Fibroblast of lung (primary cell): ENCODE results near the gene ENTHD1.

ENCODE experiments used
- CTCF ChIP-seq, 2 donors: IDR thresholded peaks in 1 of 2; conservative IDR thresholded peaks in 1 of 2; 1 replicate in 1 of 2; 2 replicates in 1 of 2; pipeline ENCODE4 v1.5.1; 2011 to 2012; ENCODE audit warnings: low read length in 2 of 2, control low read depth in 1 of 2, inconsistent platforms in 1 of 2, low read depth in 1 of 2, mild to moderate bottlenecking in 1 of 2
- EZH2 ChIP-seq: IDR thresholded peaks from 2 replicates; pipeline ENCODE4 v1.5.1; 2012; ENCODE audit warnings: low read length, control low read depth, mild to moderate bottlenecking; ENCODE audit errors: missing control alignments

- TF ChIP-seq CTCF (conservative IDR thresholded peaks at IDR 0.05 in 1 of 2, IDR thresholded peaks at IDR 0.05 in 1 of 2; ENCODE audit: low read depth in 1 of 2, low read length in 2 of 2) (no peak), EZH2 (no peak)
These were observed 83.6 kb downstream of the ENTHD1 start for GRCh38 chr22:39809772-39810557.
